Type B pancreatic cell (in vitro differentiated cells): ENCODE measurements around the gene ST8SIA5. TPM values are rescaled to one million over a fixed set of nuclear protein-coding genes. Genes with fewer than 3 reads are reported as not detected.

Source experiments
- DNase-seq: peaks from one replicate; pipeline ENCODE4 v3.0.0; 2021; ENCODE audit warnings: mixed read lengths; ENCODE audit not compliant: unreplicated experiment; ENCODE audit errors: extremely low spot score
- H3K27ac Mint-ChIP-seq: 2 replicates; pipeline ENCODE4 v1.8.0; 2021; ENCODE audit warnings: mild to moderate bottlenecking, mixed read lengths
- H3K27me3 Mint-ChIP-seq: 2 replicates; pipeline ENCODE4 v1.8.0; 2021; ENCODE audit warnings: mixed read lengths
- H3K36me3 Mint-ChIP-seq: 2 replicates; pipeline ENCODE4 v1.8.0; 2021; ENCODE audit warnings: mixed read lengths
- H3K4me1 Mint-ChIP-seq: one replicate; pipeline ENCODE4 v1.8.0; 2021; ENCODE audit warnings: mixed read lengths; ENCODE audit not compliant: unreplicated experiment
- H3K4me3 Mint-ChIP-seq: 2 replicates; pipeline ENCODE4 v1.8.0; 2021; ENCODE audit warnings: mild to moderate bottlenecking, mixed read lengths
- H3K9me3 Mint-ChIP-seq: 2 replicates; pipeline ENCODE4 v1.8.0; 2021; ENCODE audit warnings: mixed read lengths
- total RNA-seq: library from RNA; stranded (reverse); gene quantifications from 2 replicates; pipeline ENCODE4 v1.2.1, GENCODE V29; 2021; ENCODE audit warnings: low replicate concordance
- TF ChIP-seq, protein P1 (sequence below): fragments of 200-600 bp; sonication (generic); conservative IDR thresholded peaks from 2 replicates; pipeline ENCODE4 v1.5.0; 2021; ENCODE audit warnings: antibody characterized with exemption, mild to moderate bottlenecking

The ST8SIA5 gene
- total RNA-seq, 1 donor from 2014 or later, result 0.94 TPM

DNA sequence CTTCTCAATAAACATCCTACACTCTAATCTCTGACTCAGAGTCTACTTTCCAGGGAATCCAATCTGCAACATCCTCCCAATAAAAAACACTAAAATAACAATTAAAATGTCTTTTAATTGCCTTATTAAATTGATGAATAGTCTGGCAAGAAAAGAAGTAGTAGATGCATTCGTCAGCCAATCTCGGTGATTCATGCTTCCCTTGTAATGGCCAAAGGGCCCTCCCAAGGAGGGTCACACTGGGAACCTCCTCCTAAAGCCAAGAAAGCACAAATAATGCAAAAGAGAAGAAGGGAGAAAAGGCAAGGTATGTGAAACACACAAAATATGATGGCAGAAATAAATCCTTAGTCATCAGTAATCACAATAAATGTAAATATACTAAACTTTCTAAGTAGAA is 16.8 kb downstream of the ST8SIA5 start:
- peaks cover 33% of the 10 kb centered on the region for H3K27me3 Mint-ChIP-seq
- DNase-seq, result no peak
- no peak overlapping the region for H3K4me3 Mint-ChIP-seq
- no peaks in the 10 kb centered on the region for H3K4me1 Mint-ChIP-seq
- H3K36me3 Mint-ChIP-seq, result peaks cover 3% of the 10 kb centered on the region
- H3K9me3 Mint-ChIP-seq, result peaks cover 5% of the 10 kb centered on the region
- no peak overlapping the region for H3K27ac Mint-ChIP-seq
- TF ChIP-seq, protein P1, sequence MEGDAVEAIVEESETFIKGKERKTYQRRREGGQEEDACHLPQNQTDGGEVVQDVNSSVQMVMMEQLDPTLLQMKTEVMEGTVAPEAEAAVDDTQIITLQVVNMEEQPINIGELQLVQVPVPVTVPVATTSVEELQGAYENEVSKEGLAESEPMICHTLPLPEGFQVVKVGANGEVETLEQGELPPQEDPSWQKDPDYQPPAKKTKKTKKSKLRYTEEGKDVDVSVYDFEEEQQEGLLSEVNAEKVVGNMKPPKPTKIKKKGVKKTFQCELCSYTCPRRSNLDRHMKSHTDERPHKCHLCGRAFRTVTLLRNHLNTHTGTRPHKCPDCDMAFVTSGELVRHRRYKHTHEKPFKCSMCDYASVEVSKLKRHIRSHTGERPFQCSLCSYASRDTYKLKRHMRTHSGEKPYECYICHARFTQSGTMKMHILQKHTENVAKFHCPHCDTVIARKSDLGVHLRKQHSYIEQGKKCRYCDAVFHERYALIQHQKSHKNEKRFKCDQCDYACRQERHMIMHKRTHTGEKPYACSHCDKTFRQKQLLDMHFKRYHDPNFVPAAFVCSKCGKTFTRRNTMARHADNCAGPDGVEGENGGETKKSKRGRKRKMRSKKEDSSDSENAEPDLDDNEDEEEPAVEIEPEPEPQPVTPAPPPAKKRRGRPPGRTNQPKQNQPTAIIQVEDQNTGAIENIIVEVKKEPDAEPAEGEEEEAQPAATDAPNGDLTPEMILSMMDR, result no peak

- Mint-ChIP-seq H3K27ac (no peak overlapping the region), H3K4me3 (no peak overlapping the region), H3K27me3 (peaks cover 17% of the 10 kb centered on the region), H3K4me1 (no peaks in the 10 kb centered on the region), H3K9me3 (no peaks in the 10 kb centered on the region), H3K36me3 (no peaks in the 10 kb centered on the region)
- TF ChIP-seq, protein P1, result no peak
- no peak for DNase-seq
Measured at GRCh38 chr18:46738491-46738890, 18.4 kb downstream of the ST8SIA5 start.

DNA sequence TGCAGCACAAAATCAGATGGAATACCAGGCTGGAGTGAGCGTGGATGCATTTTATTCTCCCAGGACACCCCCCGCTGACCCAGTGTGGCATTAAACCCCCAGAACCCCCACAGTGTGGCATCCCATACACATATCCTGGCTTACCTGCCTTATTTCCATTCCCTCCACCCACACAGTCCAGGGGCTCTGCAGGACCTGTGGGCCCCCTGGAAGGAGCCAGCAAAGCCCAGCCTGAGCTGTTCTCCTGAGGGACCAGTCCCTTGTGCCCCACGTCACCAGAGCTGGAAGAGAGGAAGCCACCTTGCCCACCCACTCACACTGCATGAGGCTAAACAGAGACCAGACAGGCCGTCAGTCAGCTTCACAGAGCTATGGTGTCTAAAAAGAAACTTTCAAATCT is 20.1 kb downstream of the ST8SIA5 start:
- TF ChIP-seq, protein P1, result no peak
- Mint-ChIP-seq H3K27me3 (peaks cover 13% of the 10 kb centered on the region), H3K4me3 (no peak overlapping the region), H3K9me3 (peaks cover under 1% of the 10 kb centered on the region), H3K4me1 (no peaks in the 10 kb centered on the region), H3K27ac (no peak overlapping the region), H3K36me3 (no peaks in the 10 kb centered on the region)
- no peak for DNase-seq

DNA sequence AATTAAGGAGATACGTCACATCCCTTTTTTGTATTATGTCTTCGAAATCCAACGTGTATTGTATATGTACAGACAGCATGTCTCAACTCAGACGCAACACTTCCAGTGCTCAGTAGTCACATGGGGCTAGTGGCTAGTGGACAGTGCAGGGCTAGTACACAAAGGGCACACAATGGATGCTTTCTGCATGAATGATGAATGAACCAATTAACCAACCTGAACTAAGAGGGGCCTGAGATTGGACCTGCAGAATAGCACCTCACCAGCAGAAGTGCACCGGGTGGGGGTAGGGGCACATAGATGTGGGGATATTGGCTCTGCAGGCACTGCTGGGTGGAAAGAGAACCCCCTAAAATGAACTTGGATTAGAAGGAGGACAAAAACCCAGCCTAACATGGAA is 20.7 kb downstream of the ST8SIA5 start:
- no peak overlapping the region for H3K27ac Mint-ChIP-seq
- H3K4me3 Mint-ChIP-seq, result no peak overlapping the region
- no peak for DNase-seq
- H3K9me3 Mint-ChIP-seq, result peaks cover 7% of the 10 kb centered on the region
- peaks cover 13% of the 10 kb centered on the region for H3K27me3 Mint-ChIP-seq
- no peaks in the 10 kb centered on the region for H3K4me1 Mint-ChIP-seq
- TF ChIP-seq, protein P1, result no peak
- H3K36me3 Mint-ChIP-seq, result no peaks in the 10 kb centered on the region

GRCh38 chr18:46734981-46735380 is 21.9 kb downstream of the ST8SIA5 start:
- DNase-seq, result peak; percentile 31
- no peak overlapping the region for H3K4me3 Mint-ChIP-seq
- TF ChIP-seq, protein P1, result no peak
- no peaks in the 10 kb centered on the region for H3K4me1 Mint-ChIP-seq
- peaks cover 10% of the 10 kb centered on the region for H3K27me3 Mint-ChIP-seq
- no peak overlapping the region for H3K27ac Mint-ChIP-seq
- peaks cover 11% of the 10 kb centered on the region for H3K9me3 Mint-ChIP-seq
- H3K36me3 Mint-ChIP-seq, result no peaks in the 10 kb centered on the region

- peak; percentile 49 for DNase-seq
- no peak overlapping the region for H3K4me3 Mint-ChIP-seq
- no peaks in the 10 kb centered on the region for H3K4me1 Mint-ChIP-seq
- TF ChIP-seq, protein P1, result no peak
- H3K36me3 Mint-ChIP-seq, result no peaks in the 10 kb centered on the region
- peaks cover 11% of the 10 kb centered on the region for H3K9me3 Mint-ChIP-seq
- H3K27ac Mint-ChIP-seq, result no peak overlapping the region
- peaks cover 7% of the 10 kb centered on the region for H3K27me3 Mint-ChIP-seq
Measured at GRCh38 chr18:46733872-46734271, 23.0 kb downstream of the ST8SIA5 start.
